HepG2 (cell line): Measurements from ENCODE around the gene RAET1L. TPM values are rescaled to one million over a fixed set of nuclear protein-coding genes. Genes with fewer than 3 reads are reported as not detected.

Experiments
- ATAC-seq: fragments of 200-7000 bp; cut with Tn5 transposase; 3 replicates; pipeline ENCODE4 v1.9.1; 2020; ENCODE audit warnings: mild to moderate bottlenecking, moderate library complexity
- BruUV-seq: library from RNA; stranded (reverse); fragments of 400-500 nt; replicated peaks from 2 replicates; lab custom pipeline; 2021; lab: Mats Ljungman, UMichigan
- CTCF ChIA-PET: fragments of 300-600 bp; formaldehyde crosslinking; extraction: SDS; loops from one replicate; lab custom pipeline; 2021; ENCODE audit warnings: low total read pairs, inconsistent platforms, low intra/inter-chr PET ratio; lab: Yijun Ruan, JAX
- POLR2A ChIA-PET: fragments of 350-600 bp; sonication (Branson Sonifier 250); formaldehyde crosslinking; loops from one replicate; lab custom pipeline; 2020; ENCODE audit warnings: antibody characterized with exemption, inconsistent platforms; lab: Yijun Ruan, JAX
- DNase-seq: peaks from one replicate; pipeline ENCODE4 v3.0.0-alpha.2; 2015; ENCODE audit warnings: low spot score
- FAIRE-seq: peaks from 3 replicates; lab custom pipeline; 2011; peaks lifted over from hg19 to GRCh38; lab: Jason Lieb, UNC
- H2AFZ ChIP-seq: one replicate; pipeline ENCODE4 v1.6.1; 2011; ENCODE audit warnings: low read length, inconsistent platforms
- H3K27ac ChIP-seq: fragments of 300-600 bp; 3 replicates; pipeline ENCODE4 v1.8.0; 2011; ENCODE audit warnings: mixed run types, mild to moderate bottlenecking, mixed read lengths, low read length, inconsistent platforms; ENCODE audit not compliant: insufficient read depth; ENCODE audit errors: extremely low read length
- H3K27me3 ChIP-seq, 2 experiments: fragments of 200-600 bp in 1 of 2; 2 replicates in 1 of 2; 3 replicates in 1 of 2; pipeline versions ENCODE4 v1.6.0 to v1.8.0; 2011; ENCODE audit warnings: low read length in 2 of 2, mild to moderate bottlenecking in 2 of 2, moderate library complexity in 2 of 2, inconsistent platforms in 1 of 2; ENCODE audit not compliant: insufficient read depth in 2 of 2, control insufficient read depth in 1 of 2
- H3K36me3 ChIP-seq, 2 experiments: fragments of 200-600 bp in 1 of 2; replicated peaks in 1 of 2; 2 replicates in 1 of 2; 3 replicates in 1 of 2; pipeline versions ENCODE4 v1.5.1 to v1.8.0; 2011; ENCODE audit warnings: low read length in 2 of 2, inconsistent platforms in 1 of 2; ENCODE audit not compliant: insufficient read depth in 2 of 2, control insufficient read depth in 1 of 2
- H3K4me1 ChIP-seq: 2 replicates; pipeline ENCODE4 v1.5.1; 2012; ENCODE audit warnings: low read length, inconsistent platforms; ENCODE audit not compliant: insufficient read depth
- H3K4me2 ChIP-seq: 2 replicates; pipeline ENCODE4 v1.6.0; 2011; ENCODE audit warnings: low read depth, low read length, inconsistent platforms
- H3K4me3 ChIP-seq, 3 experiments: fragments of 200-600 bp in 1 of 3; sonication (generic), shearing (Covaris generic) in 1 of 3; replicated peaks in 1 of 3; 2 replicates each; pipeline ENCODE4 v1.5.1; 2011 to 2016; ENCODE audit warnings: low read length in 3 of 3, inconsistent platforms in 2 of 3, low read depth in 2 of 3, mild to moderate bottlenecking in 2 of 3, control low read depth in 1 of 3, mixed read lengths in 1 of 3; ENCODE audit not compliant: insufficient read depth in 1 of 3
- H3K79me2 ChIP-seq: one replicate; pipeline ENCODE4 v1.6.1; 2011; ENCODE audit warnings: low read length, inconsistent platforms; ENCODE audit not compliant: insufficient read depth
- H3K9ac ChIP-seq: 2 replicates; pipeline ENCODE4 v1.6.0; 2011; ENCODE audit warnings: mild to moderate bottlenecking, low read depth, low read length, inconsistent platforms; ENCODE audit not compliant: insufficient read depth
- H3K9me3 ChIP-seq: 2 replicates; pipeline ENCODE4 v1.5.1; 2012; ENCODE audit warnings: mild to moderate bottlenecking, low read length
- H4K20me1 ChIP-seq: 2 replicates; pipeline ENCODE4 v1.6.0; 2011; ENCODE audit warnings: inconsistent platforms, mild to moderate bottlenecking, low read length, moderate library complexity; ENCODE audit not compliant: insufficient read depth
- EP300 ChIP-seq, 3 experiments: sonication (generic) in 1 of 3; formaldehyde crosslinking in 1 of 3; IDR thresholded peaks; 2 replicates each; pipeline versions ENCODE4 v1.5.1 to v1.6.1; 2011 to 2020; ENCODE audit warnings: low read depth in 2 of 3, low read length in 2 of 3, borderline replicate concordance in 1 of 3, improper control_type of control experiment in 1 of 3, mild to moderate bottlenecking in 1 of 3, missing genetic modification reagents in 1 of 3, moderate library complexity in 1 of 3
- HNRNPL ChIP-seq: fragments of 200-400 bp; formaldehyde crosslinking; IDR thresholded peaks from 2 replicates; pipeline ENCODE4 v1.6.1; 2017; ENCODE audit warnings: mild to moderate bottlenecking, low read depth, low read length
- PHB2 ChIP-seq: fragments of 450-650 bp; IDR thresholded peaks from 2 replicates; pipeline ENCODE4 v1.6.1; 2018; ENCODE audit not compliant: partially characterized antibody
- RFX5 ChIP-seq: IDR thresholded peaks from 2 replicates; pipeline ENCODE4 v1.6.1; 2011; ENCODE audit warnings: low read depth, low read length, improper control_type of control experiment
- TBX3 ChIP-seq: fragments of 450-650 bp; IDR thresholded peaks from 2 replicates; pipeline ENCODE4 v1.6.1; 2017; ENCODE audit warnings: antibody characterized with exemption, mild to moderate bottlenecking, inconsistent platforms, borderline replicate concordance
- ZNF317 ChIP-seq: sonication (generic); formaldehyde crosslinking; IDR thresholded peaks from 2 replicates; pipeline ENCODE4 v1.5.0; 2020; ENCODE audit warnings: mild to moderate bottlenecking, missing genetic modification reagents
- ZNF616 ChIP-seq: sonication (generic); formaldehyde crosslinking; IDR thresholded peaks from 2 replicates; pipeline ENCODE4 v1.5.0; 2020; ENCODE audit warnings: low read depth, mild to moderate bottlenecking, missing genetic modification reagents
- ZNF747 ChIP-seq: sonication (generic); formaldehyde crosslinking; IDR thresholded peaks from 2 replicates; pipeline ENCODE4 v1.8.1; 2023; ENCODE audit warnings: missing genetic modification reagents, mild to moderate bottlenecking, borderline replicate concordance
- ZNF792 ChIP-seq: IDR thresholded peaks from 2 replicates; pipeline ENCODE4 v1.6.1; 2016
- ZNF850 ChIP-seq: sonication (generic); formaldehyde crosslinking; conservative IDR thresholded peaks from 2 replicates; pipeline ENCODE4 v1.9.0; 2021; ENCODE audit warnings: mild to moderate bottlenecking, missing genetic modification reagents
- ZSCAN30 ChIP-seq: sonication (generic); formaldehyde crosslinking; IDR thresholded peaks from 2 replicates; pipeline ENCODE4 v1.5.0; 2020; ENCODE audit warnings: mild to moderate bottlenecking, missing genetic modification reagents
- WGBS: methylation state at CpG from one replicate; pipeline ENCODE4 v1.1.6; 2017; ENCODE audit warnings: low lambda C conversion rate; 5-methylcytosine and 5-hydroxymethylcytosine counted together
- in situ Hi-C: cut with HindIII; loops from 2 replicates; pipeline ENCODE4 v1.10.0; 2017; ENCODE audit warnings: low pct_unique_long_range_greater_than_20kb; ENCODE audit not compliant: extremely low pct_ligation_motif_present
- intact Hi-C: fragments of 100-400 bp; cut with micrococcal nuclease; formaldehyde crosslinking; loops from one replicate; pipeline ENCODE4 v1.10.0; 2022; ENCODE audit not compliant: unreplicated experiment
- polyA plus RNA-seq, 8 experiments: library from polyadenylated mRNA; depleted of rRNA in 3 of 8; stranded (reverse) in 7 of 8; unstranded in 1 of 8; fragments of >200 nt; fragmentation: Illumina TruSeq in 4 of 8; extraction: Trizol in 4 of 8; gene quantifications; 2 replicates each; pipeline versions ENCODE4 v1.2.1 to v1.2.3, GENCODE V29; 2011 to 2016; ENCODE audit warnings: low read depth in 4 of 8, missing spikeins in 1 of 8, mixed read lengths in 1 of 8; ENCODE audit not compliant: insufficient read depth in 1 of 8
- total RNA-seq, 5 experiments: library from RNA; depleted of rRNA; stranded (reverse); fragments of >200 nt; fragmentation: Illumina TruSeq; extraction: Trizol; gene quantifications; 2 replicates each; pipeline ENCODE4 v1.2.3, GENCODE V29; 2016; ENCODE audit warnings: low read depth in 1 of 5
- TF ChIP-seq, protein P1 (sequence below): sonication (generic); formaldehyde crosslinking; conservative IDR thresholded peaks from 2 replicates; pipeline ENCODE4 v1.8.0; 2022; ENCODE audit warnings: missing genetic modification reagents
- TF ChIP-seq, protein P2 (sequence below): sonication (generic); formaldehyde crosslinking; IDR thresholded peaks from 2 replicates; pipeline ENCODE4 v1.8.0; 2023; ENCODE audit warnings: mild to moderate bottlenecking, missing genetic modification reagents
- TF ChIP-seq, protein P3 (sequence below): IDR thresholded peaks from 2 replicates; pipeline ENCODE4 v1.6.1; 2016; ENCODE audit warnings: missing biosample characterization, missing genetic modification reagents, low read depth
- TF ChIP-seq, protein P4 (sequence below): sonication (generic); formaldehyde crosslinking; IDR thresholded peaks from 2 replicates; pipeline ENCODE4 v1.4.0; 2020; ENCODE audit warnings: missing genetic modification reagents, low read depth, mild to moderate bottlenecking, borderline replicate concordance
- TF ChIP-seq, protein P5 (sequence below): sonication (generic); formaldehyde crosslinking; IDR thresholded peaks from 2 replicates; pipeline ENCODE4 v1.5.1; 2020; ENCODE audit warnings: mild to moderate bottlenecking, missing genetic modification reagents, moderate library complexity

Gene RAET1L
- total and polyA plus RNA-seq, 2 of the 13 experiments (the other 11 are each of a cell fraction or from before 2014, with no cell fraction given) = not detected

DNA sequence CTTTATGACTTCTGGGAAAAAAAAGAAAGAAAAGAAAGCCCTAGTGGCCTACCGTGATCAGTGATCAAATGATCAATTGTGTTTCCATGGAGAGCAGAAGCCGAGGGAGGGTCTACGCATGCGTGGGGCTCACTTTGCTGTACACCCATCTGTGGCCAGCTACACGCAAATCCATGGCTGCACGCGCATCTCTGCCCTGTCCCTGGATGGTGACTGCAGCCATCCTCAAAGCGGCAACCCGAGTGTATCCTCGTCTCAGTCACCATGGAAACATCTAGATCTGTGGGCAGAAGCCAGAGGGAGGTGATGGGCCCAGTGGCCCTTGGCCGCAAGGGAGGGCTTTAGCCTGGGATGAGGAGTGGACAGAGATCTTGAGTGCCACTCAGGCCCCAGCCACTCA, 44.4 kb upstream of the RAET1L start:
- Histone ChIP-seq H2AFZ (no peak overlapping the region), H3K9me3 (no peaks in the 10 kb centered on the region), H3K4me3 (no peak overlapping the region), H3K4me1 (peaks cover 8% of the 10 kb centered on the region; the same call in 1 of the 2 replicates), H3K27ac (no peak overlapping the region), H3K4me2 (no peak overlapping the region), H3K79me2 (no peaks in the 10 kb centered on the region), H3K36me3 (no peaks in the 10 kb centered on the region), H3K9ac (no peak overlapping the region), H3K27me3 (peaks cover 0 to 23% of the 10 kb centered on the region in 2 experiments; a peak in 4 of 5 replicates), H4K20me1 (no peaks in the 10 kb centered on the region; the same call in 1 of the 2 replicates)
- ChIA-PET CTCF (no interaction called here), POLR2A (no interaction called here)
- intact Hi-C loops = no loop called here
- no TSS peak for BruUV-seq
- DNase-seq (no peak), FAIRE-seq (no peak), ATAC-seq (no peak)
- in situ Hi-C loops = no loop called here
- 63% methylated on average over 8 of the region's 11 CpGs for WGBS
- no peak for TF ChIP-seq ZNF616
- no peak for TF ChIP-seq TBX3
- TF ChIP-seq ZNF317 (CRISPR knock-in tag) = no peak
- TF ChIP-seq, protein P1, sequence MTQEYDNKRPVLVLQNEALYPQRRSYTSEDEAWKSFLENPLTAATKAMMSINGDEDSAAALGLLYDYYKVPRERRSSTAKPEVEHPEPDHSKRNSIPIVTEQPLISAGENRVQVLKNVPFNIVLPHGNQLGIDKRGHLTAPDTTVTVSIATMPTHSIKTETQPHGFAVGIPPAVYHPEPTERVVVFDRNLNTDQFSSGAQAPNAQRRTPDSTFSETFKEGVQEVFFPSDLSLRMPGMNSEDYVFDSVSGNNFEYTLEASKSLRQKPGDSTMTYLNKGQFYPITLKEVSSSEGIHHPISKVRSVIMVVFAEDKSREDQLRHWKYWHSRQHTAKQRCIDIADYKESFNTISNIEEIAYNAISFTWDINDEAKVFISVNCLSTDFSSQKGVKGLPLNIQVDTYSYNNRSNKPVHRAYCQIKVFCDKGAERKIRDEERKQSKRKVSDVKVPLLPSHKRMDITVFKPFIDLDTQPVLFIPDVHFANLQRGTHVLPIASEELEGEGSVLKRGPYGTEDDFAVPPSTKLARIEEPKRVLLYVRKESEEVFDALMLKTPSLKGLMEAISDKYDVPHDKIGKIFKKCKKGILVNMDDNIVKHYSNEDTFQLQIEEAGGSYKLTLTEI = no peak
- TF ChIP-seq ZNF792 (CRISPR knock-in tag) = no peak
- TF ChIP-seq, protein P2, sequence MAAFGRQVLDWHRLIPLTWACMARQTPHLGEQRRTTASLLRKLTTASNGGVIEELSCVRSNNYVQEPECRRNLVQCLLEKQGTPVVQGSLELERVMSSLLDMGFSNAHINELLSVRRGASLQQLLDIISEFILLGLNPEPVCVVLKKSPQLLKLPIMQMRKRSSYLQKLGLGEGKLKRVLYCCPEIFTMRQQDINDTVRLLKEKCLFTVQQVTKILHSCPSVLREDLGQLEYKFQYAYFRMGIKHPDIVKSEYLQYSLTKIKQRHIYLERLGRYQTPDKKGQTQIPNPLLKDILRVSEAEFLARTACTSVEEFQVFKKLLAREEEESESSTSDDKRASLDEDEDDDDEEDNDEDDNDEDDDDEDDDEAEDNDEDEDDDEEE = no peak
- TF ChIP-seq PHB2 = no peak
- TF ChIP-seq, protein P3, sequence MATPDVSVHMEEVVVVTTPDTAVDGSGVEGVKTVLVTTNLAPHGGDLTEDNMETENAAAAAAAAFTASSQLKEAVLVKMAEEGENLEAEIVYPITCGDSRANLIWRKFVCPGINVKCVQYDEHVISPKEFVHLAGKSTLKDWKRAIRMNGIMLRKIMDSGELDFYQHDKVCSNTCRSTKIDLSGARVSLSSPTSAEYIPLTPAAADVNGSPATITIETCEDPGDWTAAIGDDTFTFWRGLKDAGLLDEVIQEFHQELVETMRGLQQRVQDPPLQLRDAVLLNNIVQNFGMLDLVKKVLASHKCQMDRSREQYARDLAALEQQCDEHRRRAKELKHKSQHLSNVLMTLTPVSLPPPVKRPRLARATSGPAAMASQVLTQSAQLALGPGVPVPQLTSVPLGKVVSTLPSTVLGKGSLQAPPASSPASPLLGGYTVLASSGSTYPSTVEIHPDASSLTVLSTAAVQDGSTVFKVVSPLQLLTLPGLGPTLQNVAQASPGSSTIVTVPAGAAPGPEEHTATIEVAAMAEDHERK (CRISPR knock-in tag) = no peak
- TF ChIP-seq, protein P4, sequence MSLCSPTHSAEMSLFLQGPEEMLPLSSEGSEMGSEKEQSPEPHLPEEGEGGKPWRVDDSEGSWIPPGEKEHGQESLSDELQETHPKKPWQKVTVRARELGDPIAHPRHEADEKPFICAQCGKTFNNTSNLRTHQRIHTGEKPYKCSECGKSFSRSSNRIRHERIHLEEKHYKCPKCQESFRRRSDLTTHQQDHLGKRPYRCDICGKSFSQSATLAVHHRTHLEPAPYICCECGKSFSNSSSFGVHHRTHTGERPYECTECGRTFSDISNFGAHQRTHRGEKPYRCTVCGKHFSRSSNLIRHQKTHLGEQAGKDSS (CRISPR knock-in tag) = no peak
- TF ChIP-seq ZNF747 (CRISPR knock-in tag) = no peak
- TF ChIP-seq ZSCAN30 = no peak
- no peak for TF ChIP-seq EP300 (IDR thresholded peaks at IDR 0.05; ENCODE audit: low read depth in 2 of 2, low read length in 2 of 2)
- TF ChIP-seq EP300 (CRISPR knock-in tag; IDR thresholded peaks at IDR 0.05; ENCODE audit: borderline replicate concordance) = no peak
- TF ChIP-seq RFX5 = no peak
- no peak for TF ChIP-seq HNRNPL
- no peak for TF ChIP-seq ZNF850 (CRISPR knock-in tag)
- TF ChIP-seq, protein P5, sequence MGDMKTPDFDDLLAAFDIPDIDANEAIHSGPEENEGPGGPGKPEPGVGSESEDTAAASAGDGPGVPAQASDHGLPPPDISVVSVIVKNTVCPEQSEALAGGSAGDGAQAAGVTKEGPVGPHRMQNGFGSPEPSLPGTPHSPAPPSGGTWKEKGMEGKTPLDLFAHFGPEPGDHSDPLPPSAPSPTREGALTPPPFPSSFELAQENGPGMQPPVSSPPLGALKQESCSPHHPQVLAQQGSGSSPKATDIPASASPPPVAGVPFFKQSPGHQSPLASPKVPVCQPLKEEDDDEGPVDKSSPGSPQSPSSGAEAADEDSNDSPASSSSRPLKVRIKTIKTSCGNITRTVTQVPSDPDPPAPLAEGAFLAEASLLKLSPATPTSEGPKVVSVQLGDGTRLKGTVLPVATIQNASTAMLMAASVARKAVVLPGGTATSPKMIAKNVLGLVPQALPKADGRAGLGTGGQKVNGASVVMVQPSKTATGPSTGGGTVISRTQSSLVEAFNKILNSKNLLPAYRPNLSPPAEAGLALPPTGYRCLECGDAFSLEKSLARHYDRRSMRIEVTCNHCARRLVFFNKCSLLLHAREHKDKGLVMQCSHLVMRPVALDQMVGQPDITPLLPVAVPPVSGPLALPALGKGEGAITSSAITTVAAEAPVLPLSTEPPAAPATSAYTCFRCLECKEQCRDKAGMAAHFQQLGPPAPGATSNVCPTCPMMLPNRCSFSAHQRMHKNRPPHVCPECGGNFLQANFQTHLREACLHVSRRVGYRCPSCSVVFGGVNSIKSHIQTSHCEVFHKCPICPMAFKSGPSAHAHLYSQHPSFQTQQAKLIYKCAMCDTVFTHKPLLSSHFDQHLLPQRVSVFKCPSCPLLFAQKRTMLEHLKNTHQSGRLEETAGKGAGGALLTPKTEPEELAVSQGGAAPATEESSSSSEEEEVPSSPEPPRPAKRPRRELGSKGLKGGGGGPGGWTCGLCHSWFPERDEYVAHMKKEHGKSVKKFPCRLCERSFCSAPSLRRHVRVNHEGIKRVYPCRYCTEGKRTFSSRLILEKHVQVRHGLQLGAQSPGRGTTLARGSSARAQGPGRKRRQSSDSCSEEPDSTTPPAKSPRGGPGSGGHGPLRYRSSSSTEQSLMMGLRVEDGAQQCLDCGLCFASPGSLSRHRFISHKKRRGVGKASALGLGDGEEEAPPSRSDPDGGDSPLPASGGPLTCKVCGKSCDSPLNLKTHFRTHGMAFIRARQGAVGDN (CRISPR knock-in tag) = no peak
